DND-41 (cell line): Measurements from ENCODE around the gene DNAJC4.

Experiments used
- ATAC-seq: fragments of 200-7000 bp; cut with Tn5 transposase; 3 replicates; pipeline ENCODE4 v1.9.1; 2021; ENCODE audit warnings: low read depth; ENCODE audit not compliant: insufficient read depth
- DNase-seq: peaks from one replicate; pipeline ENCODE4 v3.0.0-alpha.2; 2020
- H2AFZ ChIP-seq: 2 replicates; pipeline ENCODE4 v1.6.0; 2012; ENCODE audit warnings: low read depth, low read length
- H3K27ac ChIP-seq: 2 replicates; pipeline ENCODE4 v1.5.1; 2012; ENCODE audit warnings: low read length, inconsistent platforms
- H3K27me3 ChIP-seq: fragments of 200-600 bp; sonication (generic); 2 replicates; pipeline ENCODE4 v1.6.0; 2012; ENCODE audit warnings: low read length, mild to moderate bottlenecking, inconsistent platforms; ENCODE audit not compliant: insufficient read depth, poor library complexity
- H3K36me3 ChIP-seq: 2 replicates; pipeline ENCODE4 v1.5.1; 2012; ENCODE audit warnings: low read length, inconsistent platforms; ENCODE audit not compliant: insufficient read depth
- H3K4me1 ChIP-seq: 2 replicates; pipeline ENCODE4 v1.5.1; 2012; ENCODE audit warnings: mild to moderate bottlenecking, low read length; ENCODE audit not compliant: insufficient read depth
- H3K4me2 ChIP-seq: 2 replicates; pipeline ENCODE4 v1.6.0; 2012; ENCODE audit warnings: mild to moderate bottlenecking, moderate library complexity, low read length, inconsistent platforms; ENCODE audit not compliant: insufficient read depth
- H3K4me3 ChIP-seq, 2 experiments: fragments of 200-600 bp in 1 of 2; shearing (Covaris generic) in 1 of 2; 2 replicates each; pipeline ENCODE4 v1.5.1; 2012 to 2016; ENCODE audit warnings: inconsistent platforms in 2 of 2, low read length in 2 of 2, mild to moderate bottlenecking in 2 of 2, low read depth in 1 of 2, moderate library complexity in 1 of 2
- H3K79me2 ChIP-seq: 2 replicates; pipeline ENCODE4 v1.6.0; 2012; ENCODE audit warnings: low read length, inconsistent platforms; ENCODE audit not compliant: insufficient read depth
- H3K9ac ChIP-seq: 2 replicates; pipeline ENCODE4 v1.6.0; 2012; ENCODE audit warnings: low read depth, mild to moderate bottlenecking, inconsistent platforms, low read length, moderate library complexity
- H3K9me3 ChIP-seq: 2 replicates; pipeline ENCODE4 v1.5.1; 2012; ENCODE audit warnings: low read length, moderate library complexity, mild to moderate bottlenecking, inconsistent platforms; ENCODE audit not compliant: insufficient read depth, severe bottlenecking
- H4K20me1 ChIP-seq: 2 replicates; pipeline ENCODE4 v1.6.0; 2012; ENCODE audit warnings: low read length; ENCODE audit not compliant: insufficient read depth
- EZH2 ChIP-seq: IDR thresholded peaks from 3 replicates; pipeline ENCODE4 v1.6.1; 2012; ENCODE audit warnings: borderline replicate concordance, low read depth, mild to moderate bottlenecking, moderate library complexity, low read length, inconsistent platforms; ENCODE audit not compliant: severe bottlenecking
- TF ChIP-seq, protein P1 (sequence below): IDR thresholded peaks from 2 replicates; pipeline ENCODE4 v1.5.1; 2012; ENCODE audit warnings: borderline replicate concordance, low read length, moderate library complexity, mild to moderate bottlenecking; ENCODE audit not compliant: poor library complexity, severe bottlenecking; ENCODE audit errors: extremely low read depth

DNAJC4 gene

GRCh38 chr11:64253481-64253880 is 23.1 kb downstream of the DNAJC4 start:
- Histone ChIP-seq H3K27me3 (no peaks in the 10 kb centered on the region), H2AFZ (no peak overlapping the region), H3K9me3 (no peaks in the 10 kb centered on the region), H3K36me3 (peaks cover 25% of the 10 kb centered on the region), H3K4me3 (no peak overlapping the region), H3K79me2 (peaks cover 7% of the 10 kb centered on the region; the same call in 1 of the 2 replicates), H3K4me1 (peaks cover 26% of the 10 kb centered on the region), H3K9ac (no peak overlapping the region; the same call in 1 of the 2 replicates), H3K4me2 (peak overlapping the region; percentile 99; the same call in 1 of the 2 replicates), H4K20me1 (peaks cover 7% of the 10 kb centered on the region; the same call in 1 of the 2 replicates), H3K27ac (no peak overlapping the region)
- TF ChIP-seq EZH2 = no peak
- TF ChIP-seq, protein P1, sequence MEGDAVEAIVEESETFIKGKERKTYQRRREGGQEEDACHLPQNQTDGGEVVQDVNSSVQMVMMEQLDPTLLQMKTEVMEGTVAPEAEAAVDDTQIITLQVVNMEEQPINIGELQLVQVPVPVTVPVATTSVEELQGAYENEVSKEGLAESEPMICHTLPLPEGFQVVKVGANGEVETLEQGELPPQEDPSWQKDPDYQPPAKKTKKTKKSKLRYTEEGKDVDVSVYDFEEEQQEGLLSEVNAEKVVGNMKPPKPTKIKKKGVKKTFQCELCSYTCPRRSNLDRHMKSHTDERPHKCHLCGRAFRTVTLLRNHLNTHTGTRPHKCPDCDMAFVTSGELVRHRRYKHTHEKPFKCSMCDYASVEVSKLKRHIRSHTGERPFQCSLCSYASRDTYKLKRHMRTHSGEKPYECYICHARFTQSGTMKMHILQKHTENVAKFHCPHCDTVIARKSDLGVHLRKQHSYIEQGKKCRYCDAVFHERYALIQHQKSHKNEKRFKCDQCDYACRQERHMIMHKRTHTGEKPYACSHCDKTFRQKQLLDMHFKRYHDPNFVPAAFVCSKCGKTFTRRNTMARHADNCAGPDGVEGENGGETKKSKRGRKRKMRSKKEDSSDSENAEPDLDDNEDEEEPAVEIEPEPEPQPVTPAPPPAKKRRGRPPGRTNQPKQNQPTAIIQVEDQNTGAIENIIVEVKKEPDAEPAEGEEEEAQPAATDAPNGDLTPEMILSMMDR = no peak
- ATAC-seq (no peak), DNase-seq (no peak)

GRCh38 chr11:64254326-64254725 is 24.0 kb downstream of the DNAJC4 start:
- TF ChIP-seq EZH2 = no peak
- TF ChIP-seq, protein P1 = no peak
- no peak for ATAC-seq
- no peak for DNase-seq
- Histone ChIP-seq H3K79me2 (peaks cover 7% of the 10 kb centered on the region; the same call in 1 of the 2 replicates), H3K27ac (no peak overlapping the region; the same call in 1 of the 2 replicates), H3K4me2 (no peak overlapping the region), H4K20me1 (peaks cover 7% of the 10 kb centered on the region; the same call in 1 of the 2 replicates), H3K4me3 (no peak overlapping the region), H3K4me1 (peaks cover 26% of the 10 kb centered on the region), H3K27me3 (no peaks in the 10 kb centered on the region), H2AFZ (no peak overlapping the region), H3K9ac (no peak overlapping the region), H3K9me3 (no peaks in the 10 kb centered on the region), H3K36me3 (peaks cover 33% of the 10 kb centered on the region)

DNA sequence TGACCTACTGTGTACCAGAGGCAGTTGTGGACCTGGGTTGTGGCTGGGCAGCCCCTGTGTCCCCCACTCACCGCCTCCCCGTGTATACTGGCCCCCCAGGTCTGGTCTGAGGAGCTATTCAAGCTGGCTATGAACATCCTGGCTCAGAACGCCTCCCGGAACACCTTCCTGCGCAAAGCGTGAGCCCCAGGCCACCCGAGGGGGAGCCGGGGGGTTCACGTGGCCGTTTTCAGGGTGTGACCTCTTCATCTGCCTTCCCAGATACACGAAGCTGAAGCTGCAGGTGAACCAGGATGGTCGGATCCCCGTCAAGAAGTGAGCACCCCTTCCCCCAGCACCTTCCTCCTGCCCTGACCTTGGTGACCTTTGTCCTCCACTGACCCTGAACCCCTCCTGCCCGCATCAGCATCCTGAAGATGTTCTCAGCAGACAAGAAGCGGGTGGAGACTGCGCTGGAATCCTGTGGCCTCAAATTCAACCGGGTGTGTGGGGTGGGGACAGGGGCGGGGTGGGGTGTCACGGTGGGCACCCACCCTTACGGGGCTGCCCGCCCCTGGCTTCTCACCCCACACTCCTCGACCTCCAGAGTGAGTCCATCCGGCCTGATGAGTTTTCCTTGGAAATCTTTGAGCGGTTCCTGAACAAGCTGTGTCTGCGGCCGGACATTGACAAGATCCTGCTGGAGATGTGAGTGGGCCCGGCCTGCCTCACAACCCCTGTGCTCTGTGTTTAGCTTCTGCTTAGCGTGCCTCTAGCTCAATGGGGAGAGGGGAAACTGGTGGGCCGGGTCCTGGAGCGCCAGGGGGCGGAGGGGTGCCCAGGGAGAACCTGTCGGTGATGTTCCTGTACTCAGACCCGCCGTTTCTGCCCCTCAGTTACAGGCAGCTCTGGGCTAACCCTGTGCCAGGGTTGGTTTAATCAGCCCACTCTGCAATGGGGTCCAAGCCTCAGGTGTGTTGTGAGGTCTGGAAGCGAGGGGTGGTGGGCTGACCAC is 25.1 kb downstream of the DNAJC4 start:
- H3K4me1 ChIP-seq = peaks cover 24% of the 10 kb centered on the region
- no peak overlapping the region for H3K9ac ChIP-seq
- no peak overlapping the region for H3K4me2 ChIP-seq
- no peak overlapping the region for H3K27ac ChIP-seq
- ATAC-seq (no peak), DNase-seq (no peak)
- H2AFZ ChIP-seq = no peak overlapping the region
- H3K79me2 ChIP-seq = peaks cover 7% of the 10 kb centered on the region; the same call in 1 of the 2 replicates
- peaks cover 7% of the 10 kb centered on the region; the same call in 1 of the 2 replicates for H4K20me1 ChIP-seq
- H3K4me3 ChIP-seq = no peak overlapping the region
- no peaks in the 10 kb centered on the region for H3K9me3 ChIP-seq
- TF ChIP-seq EZH2 = no peak
- H3K27me3 ChIP-seq = no peaks in the 10 kb centered on the region
- peaks cover 40% of the 10 kb centered on the region for H3K36me3 ChIP-seq

GRCh38 chr11:64256300-64256699 is 26.0 kb downstream of the DNAJC4 start:
- H3K27ac ChIP-seq = no peak overlapping the region
- H3K4me3 ChIP-seq = no peak overlapping the region
- no peaks in the 10 kb centered on the region for H3K9me3 ChIP-seq
- TF ChIP-seq, protein P1 = no peak
- no peak for TF ChIP-seq EZH2
- H3K4me1 ChIP-seq = peaks cover 16% of the 10 kb centered on the region
- peaks cover 40% of the 10 kb centered on the region for H3K36me3 ChIP-seq
- H3K4me2 ChIP-seq = no peak overlapping the region
- H2AFZ ChIP-seq = no peak overlapping the region
- H3K27me3 ChIP-seq = no peaks in the 10 kb centered on the region
- peaks cover 7% of the 10 kb centered on the region; the same call in 1 of the 2 replicates for H4K20me1 ChIP-seq
- ATAC-seq (no peak), DNase-seq (no peak)
- H3K9ac ChIP-seq = no peak overlapping the region
- H3K79me2 ChIP-seq = peaks cover 7% of the 10 kb centered on the region; the same call in 1 of the 2 replicates
